DND-41 (cell line): Measurements from ENCODE around the gene LMO7.

Source experiments
- ATAC-seq: fragments of 200-7000 bp; cut with Tn5 transposase; 3 replicates; pipeline ENCODE4 v1.9.1; 2021; ENCODE audit warnings: low read depth; ENCODE audit not compliant: insufficient read depth
- DNase-seq: peaks from one replicate; pipeline ENCODE4 v3.0.0-alpha.2; 2020
- H2AFZ ChIP-seq: 2 replicates; pipeline ENCODE4 v1.6.0; 2012; ENCODE audit warnings: low read depth, low read length
- H3K27ac ChIP-seq: 2 replicates; pipeline ENCODE4 v1.5.1; 2012; ENCODE audit warnings: low read length, inconsistent platforms
- H3K27me3 ChIP-seq: fragments of 200-600 bp; sonication (generic); 2 replicates; pipeline ENCODE4 v1.6.0; 2012; ENCODE audit warnings: low read length, mild to moderate bottlenecking, inconsistent platforms; ENCODE audit not compliant: insufficient read depth, poor library complexity
- H3K36me3 ChIP-seq: 2 replicates; pipeline ENCODE4 v1.5.1; 2012; ENCODE audit warnings: low read length, inconsistent platforms; ENCODE audit not compliant: insufficient read depth
- H3K4me1 ChIP-seq: 2 replicates; pipeline ENCODE4 v1.5.1; 2012; ENCODE audit warnings: mild to moderate bottlenecking, low read length; ENCODE audit not compliant: insufficient read depth
- H3K4me2 ChIP-seq: 2 replicates; pipeline ENCODE4 v1.6.0; 2012; ENCODE audit warnings: mild to moderate bottlenecking, moderate library complexity, low read length, inconsistent platforms; ENCODE audit not compliant: insufficient read depth
- H3K4me3 ChIP-seq, 2 experiments: fragments of 200-600 bp in 1 of 2; shearing (Covaris generic) in 1 of 2; 2 replicates each; pipeline ENCODE4 v1.5.1; 2012 to 2016; ENCODE audit warnings: inconsistent platforms in 2 of 2, low read length in 2 of 2, mild to moderate bottlenecking in 2 of 2, low read depth in 1 of 2, moderate library complexity in 1 of 2
- H3K79me2 ChIP-seq: 2 replicates; pipeline ENCODE4 v1.6.0; 2012; ENCODE audit warnings: low read length, inconsistent platforms; ENCODE audit not compliant: insufficient read depth
- H3K9ac ChIP-seq: 2 replicates; pipeline ENCODE4 v1.6.0; 2012; ENCODE audit warnings: low read depth, mild to moderate bottlenecking, inconsistent platforms, low read length, moderate library complexity
- H3K9me3 ChIP-seq: 2 replicates; pipeline ENCODE4 v1.5.1; 2012; ENCODE audit warnings: low read length, moderate library complexity, mild to moderate bottlenecking, inconsistent platforms; ENCODE audit not compliant: insufficient read depth, severe bottlenecking
- H4K20me1 ChIP-seq: 2 replicates; pipeline ENCODE4 v1.6.0; 2012; ENCODE audit warnings: low read length; ENCODE audit not compliant: insufficient read depth
- CTCF ChIP-seq: IDR thresholded peaks from 2 replicates; pipeline ENCODE4 v1.5.1; 2012; ENCODE audit warnings: borderline replicate concordance, low read length, moderate library complexity, mild to moderate bottlenecking; ENCODE audit not compliant: poor library complexity, severe bottlenecking; ENCODE audit errors: extremely low read depth
- EZH2 ChIP-seq: IDR thresholded peaks from 3 replicates; pipeline ENCODE4 v1.6.1; 2012; ENCODE audit warnings: borderline replicate concordance, low read depth, mild to moderate bottlenecking, moderate library complexity, low read length, inconsistent platforms; ENCODE audit not compliant: severe bottlenecking

LMO7 gene

GRCh38 chr13:75651013-75651412, 14.9 kb downstream of the LMO7 start:
- DNase-seq (no peak), ATAC-seq (no peak)
- H3K4me2 ChIP-seq = no peak overlapping the region
- H4K20me1 ChIP-seq = no peaks in the 10 kb centered on the region
- H3K9ac ChIP-seq = no peak overlapping the region
- no peaks in the 10 kb centered on the region for H3K4me1 ChIP-seq
- no peaks in the 10 kb centered on the region for H3K27me3 ChIP-seq
- TF ChIP-seq CTCF (no peak), EZH2 (no peak)
- no peak overlapping the region for H3K4me3 ChIP-seq
- H3K9me3 ChIP-seq = no peaks in the 10 kb centered on the region
- H2AFZ ChIP-seq = no peak overlapping the region
- no peaks in the 10 kb centered on the region for H3K79me2 ChIP-seq
- no peaks in the 10 kb centered on the region for H3K36me3 ChIP-seq
- no peak overlapping the region for H3K27ac ChIP-seq

- no peaks in the 10 kb centered on the region for H3K4me1 ChIP-seq
- H3K79me2 ChIP-seq = no peaks in the 10 kb centered on the region
- TF ChIP-seq EZH2 (no peak), CTCF (no peak)
- DNase-seq = no peak
- no peaks in the 10 kb centered on the region for H3K27me3 ChIP-seq
- no peak overlapping the region for H3K4me2 ChIP-seq
- no peak overlapping the region for H3K27ac ChIP-seq
- no peak overlapping the region for H3K4me3 ChIP-seq
- no peak overlapping the region for H2AFZ ChIP-seq
- H3K36me3 ChIP-seq = no peaks in the 10 kb centered on the region
- no peak overlapping the region for H3K9ac ChIP-seq
- H4K20me1 ChIP-seq = no peaks in the 10 kb centered on the region
- no peaks in the 10 kb centered on the region for H3K9me3 ChIP-seq
- ATAC-seq = no peak
Observed at GRCh38 chr13:75652726-75653125, 16.6 kb downstream of the LMO7 start.

GRCh38 chr13:75656425-75656989, 20.4 kb downstream of the LMO7 start:
- DNase-seq = no peak
- Histone ChIP-seq H3K9ac (no peak overlapping the region), H3K4me3 (no peak overlapping the region), H3K79me2 (no peaks in the 10 kb centered on the region), H3K9me3 (no peaks in the 10 kb centered on the region), H3K36me3 (no peaks in the 10 kb centered on the region), H3K27ac (no peak overlapping the region), H3K4me2 (no peak overlapping the region), H3K4me1 (no peaks in the 10 kb centered on the region), H2AFZ (no peak overlapping the region), H3K27me3 (no peaks in the 10 kb centered on the region), H4K20me1 (no peaks in the 10 kb centered on the region)
- no peak for TF ChIP-seq EZH2
- TF ChIP-seq CTCF = no peak
- no peak for ATAC-seq

- no peak overlapping the region for H3K27ac ChIP-seq
Observed at GRCh38 chr13:75657111-75657510, 21.0 kb downstream of the LMO7 start.

More at GRCh38 chr13:75657111-75657510, 21.0 kb downstream of the LMO7 start:
- Histone ChIP-seq H3K79me2 (no peaks in the 10 kb centered on the region), H3K36me3 (no peaks in the 10 kb centered on the region), H3K4me2 (no peak overlapping the region), H3K9me3 (no peaks in the 10 kb centered on the region), H3K4me1 (no peaks in the 10 kb centered on the region), H3K4me3 (no peak overlapping the region), H4K20me1 (no peaks in the 10 kb centered on the region), H2AFZ (no peak overlapping the region), H3K9ac (no peak overlapping the region), H3K27me3 (no peaks in the 10 kb centered on the region)
- DNase-seq (no peak), ATAC-seq (no peak)
- no peak for TF ChIP-seq CTCF
- TF ChIP-seq EZH2 = no peak
